HepG2 (cell line): ENCODE measurements around the gene ZNF341. TPM values are rescaled to one million over a fixed set of nuclear protein-coding genes. Genes with fewer than 3 reads are reported as not detected.

Source experiments
- AGO1 ChIP-seq: fragments of 200-400 bp; formaldehyde crosslinking; IDR thresholded peaks from 2 replicates; pipeline ENCODE4 v1.6.1; 2017; ENCODE audit warnings: mild to moderate bottlenecking, low read depth, low read length, moderate library complexity; ENCODE audit not compliant: poor library complexity, severe bottlenecking
- BCL6 ChIP-seq: IDR thresholded peaks from 2 replicates; pipeline ENCODE4 v1.6.1; 2016; ENCODE audit warnings: missing genetic modification reagents, missing compliant biosample characterization
- BHLHE40 ChIP-seq: IDR thresholded peaks from 2 replicates; pipeline ENCODE4 v1.6.1; 2011; ENCODE audit warnings: low read length, improper control_type of control experiment
- RBM39 ChIP-seq: fragments of 200-400 bp; formaldehyde crosslinking; IDR thresholded peaks from one replicate; pipeline ENCODE4 v1.6.1; 2018; ENCODE audit warnings: antibody characterized with exemption, mild to moderate bottlenecking, low read depth, low read length; ENCODE audit not compliant: poor library complexity, severe bottlenecking
- ZNF788 ChIP-seq: sonication (generic); formaldehyde crosslinking; IDR thresholded peaks from 2 replicates; pipeline ENCODE4 v1.5.0; 2020; ENCODE audit warnings: mild to moderate bottlenecking, missing genetic modification reagents, borderline replicate concordance
- polyA plus RNA-seq, 8 experiments: library from polyadenylated mRNA; depleted of rRNA in 3 of 8; stranded (reverse) in 7 of 8; unstranded in 1 of 8; fragments of >200 nt; fragmentation: Illumina TruSeq in 4 of 8; extraction: Trizol in 4 of 8; gene quantifications; 2 replicates each; pipeline versions ENCODE4 v1.2.1 to v1.2.3, GENCODE V29; 2011 to 2016; ENCODE audit warnings: low read depth in 4 of 8, missing spikeins in 1 of 8, mixed read lengths in 1 of 8; ENCODE audit not compliant: insufficient read depth in 1 of 8
- total RNA-seq, 5 experiments: library from RNA; depleted of rRNA; stranded (reverse); fragments of >200 nt; fragmentation: Illumina TruSeq; extraction: Trizol; gene quantifications; 2 replicates each; pipeline ENCODE4 v1.2.3, GENCODE V29; 2016; ENCODE audit warnings: low read depth in 1 of 5
- TF ChIP-seq, protein P1 (sequence below): sonication (generic); formaldehyde crosslinking; IDR thresholded peaks from 2 replicates; pipeline ENCODE4 v1.5.0; 2020; ENCODE audit warnings: mild to moderate bottlenecking, missing genetic modification reagents, borderline replicate concordance
- TF ChIP-seq, protein P2 (sequence below): sonication (generic); formaldehyde crosslinking; IDR thresholded peaks from 2 replicates; pipeline ENCODE4 v1.4.0; 2020; ENCODE audit warnings: missing genetic modification reagents
- TF ChIP-seq, protein P3 (sequence below): sonication (generic); formaldehyde crosslinking; IDR thresholded peaks from 2 replicates; pipeline ENCODE4 v1.5.1; 2020; ENCODE audit warnings: missing genetic modification reagents, mild to moderate bottlenecking, borderline replicate concordance
- TF ChIP-seq, protein P4 (sequence below), 2 experiments: sonication (generic) in 1 of 2; formaldehyde crosslinking in 1 of 2; IDR thresholded peaks; 2 replicates each; pipeline versions ENCODE4 v1.4.0 to v1.6.1; 2016 to 2020; ENCODE audit warnings: borderline replicate concordance in 1 of 2, low read depth in 1 of 2, mild to moderate bottlenecking in 1 of 2, missing genetic modification reagents in 1 of 2
- TF ChIP-seq, protein P5 (sequence below): sonication (generic); formaldehyde crosslinking; conservative IDR thresholded peaks from 2 replicates; pipeline ENCODE4 v1.8.0; 2022; ENCODE audit warnings: missing genetic modification reagents

Gene ZNF341
- total and polyA plus RNA-seq, 2 of the 13 experiments (the other 11 are each of a cell fraction or from before 2014, with no cell fraction given) = 1.1 to 2.2 TPM

DNA sequence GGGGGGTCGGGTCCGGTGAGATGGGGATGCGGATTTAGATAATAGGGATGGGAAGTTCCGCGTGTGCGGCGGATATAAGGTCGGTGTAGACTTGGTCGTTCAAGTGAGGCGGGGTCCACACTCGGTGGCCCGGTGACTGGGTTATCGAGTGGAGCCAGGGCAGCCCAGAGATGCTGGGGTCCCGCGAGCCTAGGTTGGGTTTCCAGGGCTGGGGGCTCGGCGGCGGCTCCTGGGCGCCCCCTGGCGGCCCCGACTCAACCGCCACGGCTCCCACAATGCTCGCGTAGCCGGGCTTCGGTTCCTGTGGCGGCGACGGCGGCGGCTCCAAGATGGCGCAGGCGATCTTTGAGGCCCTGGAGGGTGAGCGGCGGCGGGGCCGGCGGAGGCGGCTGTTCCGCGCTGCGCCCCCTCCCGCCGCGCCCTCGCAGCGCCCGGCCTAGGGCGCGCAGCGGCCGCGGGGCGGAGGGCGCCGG is at the start of gene ZNF341 (continued):
- TF ChIP-seq, protein P1, sequence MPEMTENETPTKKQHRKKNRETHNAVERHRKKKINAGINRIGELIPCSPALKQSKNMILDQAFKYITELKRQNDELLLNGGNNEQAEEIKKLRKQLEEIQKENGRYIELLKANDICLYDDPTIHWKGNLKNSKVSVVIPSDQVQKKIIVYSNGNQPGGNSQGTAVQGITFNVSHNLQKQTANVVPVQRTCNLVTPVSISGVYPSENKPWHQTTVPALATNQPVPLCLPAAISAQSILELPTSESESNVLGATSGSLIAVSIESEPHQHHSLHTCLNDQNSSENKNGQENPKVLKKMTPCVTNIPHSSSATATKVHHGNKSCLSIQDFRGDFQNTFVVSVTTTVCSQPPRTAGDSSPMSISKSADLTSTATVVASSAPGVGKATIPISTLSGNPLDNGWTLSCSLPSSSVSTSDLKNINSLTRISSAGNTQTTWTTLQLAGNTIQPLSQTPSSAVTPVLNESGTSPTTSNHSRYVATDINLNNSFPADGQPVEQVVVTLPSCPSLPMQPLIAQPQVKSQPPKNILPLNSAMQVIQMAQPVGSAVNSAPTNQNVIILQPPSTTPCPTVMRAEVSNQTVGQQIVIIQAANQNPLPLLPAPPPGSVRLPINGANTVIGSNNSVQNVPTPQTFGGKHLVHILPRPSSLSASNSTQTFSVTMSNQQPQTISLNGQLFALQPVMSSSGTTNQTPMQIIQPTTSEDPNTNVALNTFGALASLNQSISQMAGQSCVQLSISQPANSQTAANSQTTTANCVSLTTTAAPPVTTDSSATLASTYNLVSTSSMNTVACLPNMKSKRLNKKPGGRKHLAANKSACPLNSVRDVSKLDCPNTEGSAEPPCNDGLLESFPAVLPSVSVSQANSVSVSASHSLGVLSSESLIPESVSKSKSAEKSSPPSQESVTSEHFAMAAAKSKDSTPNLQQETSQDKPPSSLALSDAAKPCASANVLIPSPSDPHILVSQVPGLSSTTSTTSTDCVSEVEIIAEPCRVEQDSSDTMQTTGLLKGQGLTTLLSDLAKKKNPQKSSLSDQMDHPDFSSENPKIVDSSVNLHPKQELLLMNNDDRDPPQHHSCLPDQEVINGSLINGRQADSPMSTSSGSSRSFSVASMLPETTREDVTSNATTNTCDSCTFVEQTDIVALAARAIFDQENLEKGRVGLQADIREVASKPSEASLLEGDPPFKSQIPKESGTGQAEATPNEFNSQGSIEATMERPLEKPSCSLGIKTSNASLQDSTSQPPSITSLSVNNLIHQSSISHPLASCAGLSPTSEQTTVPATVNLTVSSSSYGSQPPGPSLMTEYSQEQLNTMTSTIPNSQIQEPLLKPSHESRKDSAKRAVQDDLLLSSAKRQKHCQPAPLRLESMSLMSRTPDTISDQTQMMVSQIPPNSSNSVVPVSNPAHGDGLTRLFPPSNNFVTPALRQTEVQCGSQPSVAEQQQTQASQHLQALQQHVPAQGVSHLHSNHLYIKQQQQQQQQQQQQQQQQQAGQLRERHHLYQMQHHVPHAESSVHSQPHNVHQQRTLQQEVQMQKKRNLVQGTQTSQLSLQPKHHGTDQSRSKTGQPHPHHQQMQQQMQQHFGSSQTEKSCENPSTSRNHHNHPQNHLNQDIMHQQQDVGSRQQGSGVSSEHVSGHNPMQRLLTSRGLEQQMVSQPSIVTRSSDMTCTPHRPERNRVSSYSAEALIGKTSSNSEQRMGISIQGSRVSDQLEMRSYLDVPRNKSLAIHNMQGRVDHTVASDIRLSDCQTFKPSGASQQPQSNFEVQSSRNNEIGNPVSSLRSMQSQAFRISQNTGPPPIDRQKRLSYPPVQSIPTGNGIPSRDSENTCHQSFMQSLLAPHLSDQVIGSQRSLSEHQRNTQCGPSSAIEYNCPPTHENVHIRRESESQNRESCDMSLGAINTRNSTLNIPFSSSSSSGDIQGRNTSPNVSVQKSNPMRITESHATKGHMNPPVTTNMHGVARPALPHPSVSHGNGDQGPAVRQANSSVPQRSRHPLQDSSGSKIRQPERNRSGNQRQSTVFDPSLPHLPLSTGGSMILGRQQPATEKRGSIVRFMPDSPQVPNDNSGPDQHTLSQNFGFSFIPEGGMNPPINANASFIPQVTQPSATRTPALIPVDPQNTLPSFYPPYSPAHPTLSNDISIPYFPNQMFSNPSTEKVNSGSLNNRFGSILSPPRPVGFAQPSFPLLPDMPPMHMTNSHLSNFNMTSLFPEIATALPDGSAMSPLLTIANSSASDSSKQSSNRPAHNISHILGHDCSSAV (CRISPR knock-in tag) = no peak
- TF ChIP-seq, protein P2, sequence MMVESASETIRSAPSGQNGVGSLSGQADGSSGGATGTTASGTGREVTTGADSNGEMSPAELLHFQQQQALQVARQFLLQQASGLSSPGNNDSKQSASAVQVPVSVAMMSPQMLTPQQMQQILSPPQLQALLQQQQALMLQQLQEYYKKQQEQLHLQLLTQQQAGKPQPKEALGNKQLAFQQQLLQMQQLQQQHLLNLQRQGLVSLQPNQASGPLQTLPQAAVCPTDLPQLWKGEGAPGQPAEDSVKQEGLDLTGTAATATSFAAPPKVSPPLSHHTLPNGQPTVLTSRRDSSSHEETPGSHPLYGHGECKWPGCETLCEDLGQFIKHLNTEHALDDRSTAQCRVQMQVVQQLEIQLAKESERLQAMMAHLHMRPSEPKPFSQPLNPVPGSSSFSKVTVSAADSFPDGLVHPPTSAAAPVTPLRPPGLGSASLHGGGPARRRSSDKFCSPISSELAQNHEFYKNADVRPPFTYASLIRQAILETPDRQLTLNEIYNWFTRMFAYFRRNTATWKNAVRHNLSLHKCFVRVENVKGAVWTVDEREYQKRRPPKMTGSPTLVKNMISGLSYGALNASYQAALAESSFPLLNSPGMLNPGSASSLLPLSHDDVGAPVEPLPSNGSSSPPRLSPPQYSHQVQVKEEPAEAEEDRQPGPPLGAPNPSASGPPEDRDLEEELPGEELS (CRISPR knock-in tag) = no peak
- TF ChIP-seq BHLHE40 (no peak), BCL6 (peak; percentile 64; the same call in 1 of the 2 replicates), ZNF788 (CRISPR knock-in tag) (peak; percentile 71; the same call in 1 of the 2 replicates), RBM39 (peak; percentile 86), AGO1 (no peak)
- TF ChIP-seq, protein P3, sequence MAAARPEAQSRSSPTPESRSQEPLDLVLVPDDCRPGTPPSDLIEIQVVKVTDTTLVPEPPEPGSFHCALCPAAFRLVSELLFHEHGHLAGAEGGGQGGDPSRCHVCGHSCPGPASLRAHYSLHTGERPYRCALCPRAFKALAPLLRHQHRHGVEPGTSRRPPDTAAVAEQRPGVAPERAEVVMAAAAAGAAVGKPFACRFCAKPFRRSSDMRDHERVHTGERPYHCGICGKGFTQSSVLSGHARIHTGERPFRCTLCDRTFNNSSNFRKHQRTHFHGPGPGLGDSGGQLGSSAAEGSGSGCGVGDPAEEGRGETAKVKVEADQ (CRISPR knock-in tag) = no peak; the same call in 1 of the 2 replicates
- TF ChIP-seq, protein P4, sequence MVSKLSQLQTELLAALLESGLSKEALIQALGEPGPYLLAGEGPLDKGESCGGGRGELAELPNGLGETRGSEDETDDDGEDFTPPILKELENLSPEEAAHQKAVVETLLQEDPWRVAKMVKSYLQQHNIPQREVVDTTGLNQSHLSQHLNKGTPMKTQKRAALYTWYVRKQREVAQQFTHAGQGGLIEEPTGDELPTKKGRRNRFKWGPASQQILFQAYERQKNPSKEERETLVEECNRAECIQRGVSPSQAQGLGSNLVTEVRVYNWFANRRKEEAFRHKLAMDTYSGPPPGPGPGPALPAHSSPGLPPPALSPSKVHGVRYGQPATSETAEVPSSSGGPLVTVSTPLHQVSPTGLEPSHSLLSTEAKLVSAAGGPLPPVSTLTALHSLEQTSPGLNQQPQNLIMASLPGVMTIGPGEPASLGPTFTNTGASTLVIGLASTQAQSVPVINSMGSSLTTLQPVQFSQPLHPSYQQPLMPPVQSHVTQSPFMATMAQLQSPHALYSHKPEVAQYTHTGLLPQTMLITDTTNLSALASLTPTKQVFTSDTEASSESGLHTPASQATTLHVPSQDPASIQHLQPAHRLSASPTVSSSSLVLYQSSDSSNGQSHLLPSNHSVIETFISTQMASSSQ (IDR thresholded peaks at IDR 0.05; ENCODE audit: low read depth) = no peak
- TF ChIP-seq, protein P4 (CRISPR knock-in tag; IDR thresholded peaks at IDR 0.05; ENCODE audit: borderline replicate concordance) = no peak
- TF ChIP-seq, protein P5, sequence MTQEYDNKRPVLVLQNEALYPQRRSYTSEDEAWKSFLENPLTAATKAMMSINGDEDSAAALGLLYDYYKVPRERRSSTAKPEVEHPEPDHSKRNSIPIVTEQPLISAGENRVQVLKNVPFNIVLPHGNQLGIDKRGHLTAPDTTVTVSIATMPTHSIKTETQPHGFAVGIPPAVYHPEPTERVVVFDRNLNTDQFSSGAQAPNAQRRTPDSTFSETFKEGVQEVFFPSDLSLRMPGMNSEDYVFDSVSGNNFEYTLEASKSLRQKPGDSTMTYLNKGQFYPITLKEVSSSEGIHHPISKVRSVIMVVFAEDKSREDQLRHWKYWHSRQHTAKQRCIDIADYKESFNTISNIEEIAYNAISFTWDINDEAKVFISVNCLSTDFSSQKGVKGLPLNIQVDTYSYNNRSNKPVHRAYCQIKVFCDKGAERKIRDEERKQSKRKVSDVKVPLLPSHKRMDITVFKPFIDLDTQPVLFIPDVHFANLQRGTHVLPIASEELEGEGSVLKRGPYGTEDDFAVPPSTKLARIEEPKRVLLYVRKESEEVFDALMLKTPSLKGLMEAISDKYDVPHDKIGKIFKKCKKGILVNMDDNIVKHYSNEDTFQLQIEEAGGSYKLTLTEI (CRISPR knock-in tag) = no peak
